GM23338 (cell line): ENCODE results near the gene PCDH1. TPM values are rescaled to one million over a fixed set of nuclear protein-coding genes. Genes with fewer than 3 reads are reported as not detected.

ENCODE experiments used
- ATAC-seq: fragments of 200-7000 bp; cut with Tn5 transposase; 3 replicates; pipeline ENCODE4 v1.9.1; 2020
- DNase-seq: peaks from one replicate; pipeline ENCODE4 v3.0.0-alpha.2; 2015; ENCODE audit warnings: low spot score
- H2AFZ ChIP-seq: fragments of 200-600 bp; sonication (generic); 2 replicates; pipeline ENCODE4 v1.8.0; 2016; ENCODE audit warnings: antibody characterized with exemption, mild to moderate bottlenecking, moderate library complexity
- H3F3A ChIP-seq: fragments of 200-600 bp; sonication (generic); replicated peaks from 2 replicates; pipeline ENCODE4 v1.8.0; 2017; ENCODE audit warnings: antibody characterized with exemption, mixed run types, low read depth
- H3K27ac ChIP-seq: fragments of 200-600 bp; sonication (generic); 2 replicates; pipeline ENCODE4 v1.6.1; 2016; ENCODE audit warnings: low read depth
- H3K27me3 ChIP-seq: fragments of 200-600 bp; sonication (generic); 2 replicates; pipeline ENCODE4 v1.8.0; 2016; ENCODE audit warnings: mild to moderate bottlenecking, mixed run types, moderate library complexity; ENCODE audit not compliant: insufficient read depth
- H3K36me3 ChIP-seq: fragments of 200-600 bp; sonication (generic); 2 replicates; pipeline ENCODE4 v1.8.0; 2016; ENCODE audit warnings: mild to moderate bottlenecking; ENCODE audit not compliant: insufficient read depth
- H3K4me1 ChIP-seq: fragments of 200-600 bp; sonication (generic); 2 replicates; pipeline ENCODE4 v1.8.0; 2016; ENCODE audit warnings: mild to moderate bottlenecking, moderate library complexity; ENCODE audit not compliant: insufficient read depth
- H3K4me2 ChIP-seq: fragments of 200-600 bp; sonication (generic); 2 replicates; pipeline ENCODE4 v1.7.1; 2017; ENCODE audit warnings: mixed run types
- H3K4me3 ChIP-seq: fragments of 200-600 bp; sonication (generic); 2 replicates; pipeline ENCODE4 v1.6.1; 2016; ENCODE audit warnings: mixed run types
- H3K79me2 ChIP-seq: fragments of 200-600 bp; sonication (generic); replicated peaks from 2 replicates; pipeline ENCODE4 v1.8.0; 2017; ENCODE audit warnings: mild to moderate bottlenecking; ENCODE audit not compliant: insufficient read depth
- H3K9me2 ChIP-seq: fragments of 200-600 bp; sonication (generic); 2 replicates; pipeline ENCODE4 v1.8.0; 2017; ENCODE audit not compliant: insufficient read depth
- H4K20me1 ChIP-seq: fragments of 200-600 bp; sonication (generic); replicated peaks from 2 replicates; pipeline ENCODE4 v1.8.0; 2017; ENCODE audit warnings: mild to moderate bottlenecking; ENCODE audit not compliant: insufficient read depth
- H3K27ac Mint-ChIP-seq: 2 replicates; pipeline ENCODE4 v1.8.0; 2020; ENCODE audit warnings: inconsistent platforms, mild to moderate bottlenecking, moderate library complexity, mixed read lengths
- H3K27me3 Mint-ChIP-seq: 3 replicates; pipeline ENCODE4 v1.8.0; 2022; ENCODE audit warnings: low read depth, mild to moderate bottlenecking, moderate library complexity, mixed read lengths, inconsistent platforms; ENCODE audit not compliant: insufficient read depth, poor library complexity
- H3K36me3 Mint-ChIP-seq: 3 replicates; pipeline ENCODE4 v1.8.0; 2021; ENCODE audit warnings: low read depth, mild to moderate bottlenecking, inconsistent platforms, moderate library complexity, mixed read lengths
- H3K4me1 Mint-ChIP-seq: 3 replicates; pipeline ENCODE4 v1.8.0; 2020; ENCODE audit warnings: mild to moderate bottlenecking, inconsistent platforms, mixed read lengths
- H3K4me3 Mint-ChIP-seq: 3 replicates; pipeline ENCODE4 v1.8.0; 2021; ENCODE audit warnings: moderate library complexity, mild to moderate bottlenecking, inconsistent platforms, mixed read lengths
- H3K9me3 Mint-ChIP-seq: 3 replicates; pipeline ENCODE4 v1.8.0; 2020; ENCODE audit warnings: moderate library complexity, mild to moderate bottlenecking, inconsistent platforms, mixed read lengths
- CREB1 ChIP-seq: fragments of 250-450 bp; sonication (Bioruptor Pico); IDR thresholded peaks from 2 replicates; pipeline ENCODE4 v1.5.0; 2020; ENCODE audit warnings: low read depth, mild to moderate bottlenecking, moderate library complexity
- EZH2 ChIP-seq: fragments of 200-600 bp; sonication (generic); IDR thresholded peaks from one replicate; pipeline ENCODE4 v1.8.0; 2017; ENCODE audit warnings: antibody characterized with exemption, mild to moderate bottlenecking, low read depth; ENCODE audit not compliant: unreplicated experiment
- EZH2phosphoT487 ChIP-seq: fragments of 200-600 bp; sonication (generic); IDR thresholded peaks from one replicate; pipeline ENCODE4 v1.8.1; 2018; ENCODE audit warnings: antibody characterized with exemption; ENCODE audit not compliant: unreplicated experiment
- JUNB ChIP-seq: IDR thresholded peaks from one replicate; pipeline ENCODE4 v1.6.1; 2016; ENCODE audit warnings: antibody characterized with exemption; ENCODE audit not compliant: unreplicated experiment
- NANOG ChIP-seq: IDR thresholded peaks from 2 replicates; pipeline ENCODE4 v1.6.1; 2016; ENCODE audit warnings: antibody characterized with exemption, borderline replicate concordance
- POLR2AphosphoS5 ChIP-seq: IDR thresholded peaks from 2 replicates; pipeline ENCODE4 v1.6.1; 2016; ENCODE audit warnings: antibody characterized with exemption, low read depth
- STAT1 ChIP-seq: IDR thresholded peaks from one replicate; pipeline ENCODE4 v1.6.1; 2016; ENCODE audit warnings: antibody characterized with exemption; ENCODE audit not compliant: unreplicated experiment
- ZNF114 ChIP-seq: fragments of 250-450 bp; sonication (Bioruptor Pico); IDR thresholded peaks from 2 replicates; pipeline ENCODE4 v1.5.0; 2020; ENCODE audit warnings: mild to moderate bottlenecking, moderate library complexity
- ZNF331 ChIP-seq: fragments of 250-450 bp; sonication (Bioruptor Pico); IDR thresholded peaks from 2 replicates; pipeline ENCODE4 v1.5.0; 2020; ENCODE audit warnings: low read depth, mild to moderate bottlenecking, moderate library complexity
- polyA plus RNA-seq: library from polyadenylated mRNA; unstranded; fragments of >200 nt; fragmentation: Nextera tagmentation; extraction: Ambion mirVana; gene quantifications from 2 replicates; pipeline ENCODE4 v1.2.1, GENCODE V29; 2016
- total RNA-seq: library from RNA; depleted of rRNA; stranded (reverse); fragments of >200 nt; shearing (Covaris generic); gene quantifications from 2 replicates; pipeline ENCODE4 v1.2.3, GENCODE V29; 2014
- TF ChIP-seq, protein P1 (sequence below): fragments of 250-450 bp; sonication (Bioruptor Pico); IDR thresholded peaks from 2 replicates; pipeline ENCODE4 v1.5.0; 2020; ENCODE audit warnings: mild to moderate bottlenecking, moderate library complexity
- TF ChIP-seq, protein P2 (sequence below): IDR thresholded peaks from one replicate; pipeline ENCODE4 v1.6.1; 2018; ENCODE audit warnings: antibody characterized with exemption; ENCODE audit not compliant: unreplicated experiment
- TF ChIP-seq, protein P3 (sequence below): IDR thresholded peaks from 2 replicates; pipeline ENCODE4 v1.6.1; 2016; ENCODE audit warnings: antibody characterized with exemption
- TF ChIP-seq, protein P4 (sequence below), 2 experiments: fragments of 200-600 bp in 1 of 2; sonication (generic) in 1 of 2; conservative IDR thresholded peaks; 2 replicates each; pipeline versions ENCODE4 v1.5.1 to v1.6.1; 2016 to 2017; ENCODE audit warnings: antibody characterized with exemption in 2 of 2, low read depth in 2 of 2, mild to moderate bottlenecking in 2 of 2, moderate library complexity in 1 of 2

Gene PCDH1
- total and polyA plus RNA-seq, 2 experiments from 2014 or later: 26.2 to 183 TPM

DNA sequence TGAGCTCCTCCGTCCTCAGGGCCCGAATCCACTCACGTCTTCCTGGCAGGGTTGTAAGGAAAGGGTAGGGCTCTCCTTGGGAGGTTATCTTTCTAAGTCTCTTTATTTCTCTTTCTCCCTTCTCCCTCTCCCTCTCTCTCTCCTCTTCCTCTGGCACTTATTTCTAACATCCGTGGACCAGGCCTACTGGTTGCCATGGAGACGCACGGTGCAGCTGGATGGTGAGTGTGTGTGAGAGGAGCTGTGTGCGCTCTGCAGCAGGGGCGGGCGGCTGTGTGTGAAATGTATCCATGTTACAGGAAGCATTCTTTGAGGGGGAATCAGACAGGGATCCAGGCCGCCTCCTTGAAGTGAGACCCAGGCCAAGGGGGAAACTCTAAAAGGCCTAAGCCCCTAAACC is 32.2 kb downstream of the PCDH1 start:
- H3K4me1 ChIP-seq: peaks cover 77% of the 10 kb centered on the region
- TF ChIP-seq, protein P1, sequence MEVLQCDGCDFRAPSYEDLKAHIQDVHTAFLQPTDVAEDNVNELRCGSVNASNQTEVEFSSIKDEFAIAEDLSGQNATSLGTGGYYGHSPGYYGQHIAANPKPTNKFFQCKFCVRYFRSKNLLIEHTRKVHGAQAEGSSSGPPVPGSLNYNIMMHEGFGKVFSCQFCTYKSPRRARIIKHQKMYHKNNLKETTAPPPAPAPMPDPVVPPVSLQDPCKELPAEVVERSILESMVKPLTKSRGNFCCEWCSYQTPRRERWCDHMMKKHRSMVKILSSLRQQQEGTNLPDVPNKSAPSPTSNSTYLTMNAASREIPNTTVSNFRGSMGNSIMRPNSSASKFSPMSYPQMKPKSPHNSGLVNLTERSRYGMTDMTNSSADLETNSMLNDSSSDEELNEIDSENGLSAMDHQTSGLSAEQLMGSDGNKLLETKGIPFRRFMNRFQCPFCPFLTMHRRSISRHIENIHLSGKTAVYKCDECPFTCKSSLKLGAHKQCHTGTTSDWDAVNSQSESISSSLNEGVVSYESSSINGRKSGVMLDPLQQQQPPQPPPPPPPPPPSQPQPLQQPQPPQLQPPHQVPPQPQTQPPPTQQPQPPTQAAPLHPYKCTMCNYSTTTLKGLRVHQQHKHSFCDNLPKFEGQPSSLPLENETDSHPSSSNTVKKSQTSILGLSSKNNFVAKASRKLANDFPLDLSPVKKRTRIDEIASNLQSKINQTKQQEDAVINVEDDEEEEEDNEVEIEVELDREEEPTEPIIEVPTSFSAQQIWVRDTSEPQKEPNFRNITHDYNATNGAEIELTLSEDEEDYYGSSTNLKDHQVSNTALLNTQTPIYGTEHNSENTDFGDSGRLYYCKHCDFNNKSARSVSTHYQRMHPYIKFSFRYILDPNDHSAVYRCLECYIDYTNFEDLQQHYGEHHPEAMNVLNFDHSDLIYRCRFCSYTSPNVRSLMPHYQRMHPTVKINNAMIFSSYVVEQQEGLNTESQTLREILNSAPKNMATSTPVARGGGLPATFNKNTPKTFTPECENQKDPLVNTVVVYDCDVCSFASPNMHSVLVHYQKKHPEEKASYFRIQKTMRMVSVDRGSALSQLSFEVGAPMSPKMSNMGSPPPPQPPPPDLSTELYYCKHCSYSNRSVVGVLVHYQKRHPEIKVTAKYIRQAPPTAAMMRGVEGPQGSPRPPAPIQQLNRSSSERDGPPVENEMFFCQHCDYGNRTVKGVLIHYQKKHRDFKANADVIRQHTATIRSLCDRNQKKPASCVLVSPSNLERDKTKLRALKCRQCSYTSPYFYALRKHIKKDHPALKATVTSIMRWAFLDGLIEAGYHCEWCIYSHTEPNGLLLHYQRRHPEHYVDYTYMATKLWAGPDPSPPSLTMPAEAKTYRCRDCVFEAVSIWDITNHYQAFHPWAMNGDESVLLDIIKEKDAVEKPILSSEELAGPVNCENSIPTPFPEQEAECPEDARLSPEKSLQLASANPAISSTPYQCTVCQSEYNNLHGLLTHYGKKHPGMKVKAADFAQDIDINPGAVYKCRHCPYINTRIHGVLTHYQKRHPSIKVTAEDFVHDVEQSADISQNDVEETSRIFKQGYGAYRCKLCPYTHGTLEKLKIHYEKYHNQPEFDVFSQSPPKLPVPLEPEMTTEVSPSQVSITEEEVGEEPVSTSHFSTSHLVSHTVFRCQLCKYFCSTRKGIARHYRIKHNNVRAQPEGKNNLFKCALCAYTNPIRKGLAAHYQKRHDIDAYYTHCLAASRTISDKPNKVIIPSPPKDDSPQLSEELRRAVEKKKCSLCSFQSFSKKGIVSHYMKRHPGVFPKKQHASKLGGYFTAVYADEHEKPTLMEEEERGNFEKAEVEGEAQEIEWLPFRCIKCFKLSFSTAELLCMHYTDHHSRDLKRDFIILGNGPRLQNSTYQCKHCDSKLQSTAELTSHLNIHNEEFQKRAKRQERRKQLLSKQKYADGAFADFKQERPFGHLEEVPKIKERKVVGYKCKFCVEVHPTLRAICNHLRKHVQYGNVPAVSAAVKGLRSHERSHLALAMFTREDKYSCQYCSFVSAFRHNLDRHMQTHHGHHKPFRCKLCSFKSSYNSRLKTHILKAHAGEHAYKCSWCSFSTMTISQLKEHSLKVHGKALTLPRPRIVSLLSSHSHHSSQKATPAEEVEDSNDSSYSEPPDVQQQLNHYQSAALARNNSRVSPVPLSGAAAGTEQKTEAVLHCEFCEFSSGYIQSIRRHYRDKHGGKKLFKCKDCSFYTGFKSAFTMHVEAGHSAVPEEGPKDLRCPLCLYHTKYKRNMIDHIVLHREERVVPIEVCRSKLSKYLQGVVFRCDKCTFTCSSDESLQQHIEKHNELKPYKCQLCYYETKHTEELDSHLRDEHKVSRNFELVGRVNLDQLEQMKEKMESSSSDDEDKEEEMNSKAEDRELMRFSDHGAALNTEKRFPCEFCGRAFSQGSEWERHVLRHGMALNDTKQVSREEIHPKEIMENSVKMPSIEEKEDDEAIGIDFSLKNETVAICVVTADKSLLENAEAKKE (CRISPR knock-in tag): no peak
- TF ChIP-seq STAT1 (no peak), CREB1 (CRISPR knock-in tag) (no peak), EZH2phosphoT487 (no peak), ZNF331 (no peak), JUNB (no peak), ZNF114 (CRISPR knock-in tag) (no peak), NANOG (no peak), EZH2 (no peak), POLR2AphosphoS5 (no peak; the same call in 1 of the 2 replicates)
- TF ChIP-seq, protein P2, sequence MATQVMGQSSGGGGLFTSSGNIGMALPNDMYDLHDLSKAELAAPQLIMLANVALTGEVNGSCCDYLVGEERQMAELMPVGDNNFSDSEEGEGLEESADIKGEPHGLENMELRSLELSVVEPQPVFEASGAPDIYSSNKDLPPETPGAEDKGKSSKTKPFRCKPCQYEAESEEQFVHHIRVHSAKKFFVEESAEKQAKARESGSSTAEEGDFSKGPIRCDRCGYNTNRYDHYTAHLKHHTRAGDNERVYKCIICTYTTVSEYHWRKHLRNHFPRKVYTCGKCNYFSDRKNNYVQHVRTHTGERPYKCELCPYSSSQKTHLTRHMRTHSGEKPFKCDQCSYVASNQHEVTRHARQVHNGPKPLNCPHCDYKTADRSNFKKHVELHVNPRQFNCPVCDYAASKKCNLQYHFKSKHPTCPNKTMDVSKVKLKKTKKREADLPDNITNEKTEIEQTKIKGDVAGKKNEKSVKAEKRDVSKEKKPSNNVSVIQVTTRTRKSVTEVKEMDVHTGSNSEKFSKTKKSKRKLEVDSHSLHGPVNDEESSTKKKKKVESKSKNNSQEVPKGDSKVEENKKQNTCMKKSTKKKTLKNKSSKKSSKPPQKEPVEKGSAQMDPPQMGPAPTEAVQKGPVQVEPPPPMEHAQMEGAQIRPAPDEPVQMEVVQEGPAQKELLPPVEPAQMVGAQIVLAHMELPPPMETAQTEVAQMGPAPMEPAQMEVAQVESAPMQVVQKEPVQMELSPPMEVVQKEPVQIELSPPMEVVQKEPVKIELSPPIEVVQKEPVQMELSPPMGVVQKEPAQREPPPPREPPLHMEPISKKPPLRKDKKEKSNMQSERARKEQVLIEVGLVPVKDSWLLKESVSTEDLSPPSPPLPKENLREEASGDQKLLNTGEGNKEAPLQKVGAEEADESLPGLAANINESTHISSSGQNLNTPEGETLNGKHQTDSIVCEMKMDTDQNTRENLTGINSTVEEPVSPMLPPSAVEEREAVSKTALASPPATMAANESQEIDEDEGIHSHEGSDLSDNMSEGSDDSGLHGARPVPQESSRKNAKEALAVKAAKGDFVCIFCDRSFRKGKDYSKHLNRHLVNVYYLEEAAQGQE: no peak
- TF ChIP-seq, protein P3, sequence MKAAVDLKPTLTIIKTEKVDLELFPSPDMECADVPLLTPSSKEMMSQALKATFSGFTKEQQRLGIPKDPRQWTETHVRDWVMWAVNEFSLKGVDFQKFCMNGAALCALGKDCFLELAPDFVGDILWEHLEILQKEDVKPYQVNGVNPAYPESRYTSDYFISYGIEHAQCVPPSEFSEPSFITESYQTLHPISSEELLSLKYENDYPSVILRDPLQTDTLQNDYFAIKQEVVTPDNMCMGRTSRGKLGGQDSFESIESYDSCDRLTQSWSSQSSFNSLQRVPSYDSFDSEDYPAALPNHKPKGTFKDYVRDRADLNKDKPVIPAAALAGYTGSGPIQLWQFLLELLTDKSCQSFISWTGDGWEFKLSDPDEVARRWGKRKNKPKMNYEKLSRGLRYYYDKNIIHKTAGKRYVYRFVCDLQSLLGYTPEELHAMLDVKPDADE: no peak
- TF ChIP-seq, protein P4, sequence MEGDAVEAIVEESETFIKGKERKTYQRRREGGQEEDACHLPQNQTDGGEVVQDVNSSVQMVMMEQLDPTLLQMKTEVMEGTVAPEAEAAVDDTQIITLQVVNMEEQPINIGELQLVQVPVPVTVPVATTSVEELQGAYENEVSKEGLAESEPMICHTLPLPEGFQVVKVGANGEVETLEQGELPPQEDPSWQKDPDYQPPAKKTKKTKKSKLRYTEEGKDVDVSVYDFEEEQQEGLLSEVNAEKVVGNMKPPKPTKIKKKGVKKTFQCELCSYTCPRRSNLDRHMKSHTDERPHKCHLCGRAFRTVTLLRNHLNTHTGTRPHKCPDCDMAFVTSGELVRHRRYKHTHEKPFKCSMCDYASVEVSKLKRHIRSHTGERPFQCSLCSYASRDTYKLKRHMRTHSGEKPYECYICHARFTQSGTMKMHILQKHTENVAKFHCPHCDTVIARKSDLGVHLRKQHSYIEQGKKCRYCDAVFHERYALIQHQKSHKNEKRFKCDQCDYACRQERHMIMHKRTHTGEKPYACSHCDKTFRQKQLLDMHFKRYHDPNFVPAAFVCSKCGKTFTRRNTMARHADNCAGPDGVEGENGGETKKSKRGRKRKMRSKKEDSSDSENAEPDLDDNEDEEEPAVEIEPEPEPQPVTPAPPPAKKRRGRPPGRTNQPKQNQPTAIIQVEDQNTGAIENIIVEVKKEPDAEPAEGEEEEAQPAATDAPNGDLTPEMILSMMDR (conservative IDR thresholded peaks at IDR 0.05; ENCODE audit: low read depth in 2 of 2): no peak
- peaks cover 35% of the 10 kb centered on the region for H3F3A ChIP-seq
- Mint-ChIP-seq H3K36me3 (peaks cover 8% of the 10 kb centered on the region), H3K4me3 (peak overlapping the region; percentile 17; the same call in 1 of the 3 replicates), H3K4me1 (peaks cover 80% of the 10 kb centered on the region), H3K27ac (peak overlapping the region; percentile 84), H3K27me3 (peaks cover 26% of the 10 kb centered on the region), H3K9me3 (no peaks in the 10 kb centered on the region; the same call in 2 of the 3 replicates)
- peak overlapping the region; percentile 41; the same call in 1 of the 2 replicates for H3K4me3 ChIP-seq
- H3K79me2 ChIP-seq: peaks cover 8% of the 10 kb centered on the region
- DNase-seq (peak; percentile 80), ATAC-seq (no peak)
- H2AFZ ChIP-seq: no peak overlapping the region
- H3K36me3 ChIP-seq: no peaks in the 10 kb centered on the region
- no peaks in the 10 kb centered on the region for H3K27me3 ChIP-seq
- H3K27ac ChIP-seq: peak overlapping the region; percentile 96
- no peaks in the 10 kb centered on the region for H3K9me2 ChIP-seq
- H3K4me2 ChIP-seq: peak overlapping the region; percentile 76
- H4K20me1 ChIP-seq: no peaks in the 10 kb centered on the region
